DOHH2 (cell line): Measurements from ENCODE around the gene PRDM16.

Experiments used
- H3F3A ChIP-seq: fragments of 200-600 bp; sonication (generic), shearing (Covaris generic); 2 replicates; pipeline ENCODE4 v1.6.0; 2016; ENCODE audit warnings: antibody characterized with exemption, mild to moderate bottlenecking; ENCODE audit not compliant: control insufficient read depth, insufficient read depth
- H3K27ac ChIP-seq: fragments of 200-600 bp; sonication (generic); 2 replicates; pipeline ENCODE4 v1.5.1; 2014; ENCODE audit warnings: low read depth, mild to moderate bottlenecking, low read length, moderate library complexity
- H3K27me3 ChIP-seq: fragments of 200-600 bp; sonication (generic); 2 replicates; pipeline ENCODE4 v1.6.1; 2014; ENCODE audit warnings: mild to moderate bottlenecking, low read length, mixed read lengths; ENCODE audit not compliant: control insufficient read depth
- H3K36me3 ChIP-seq: fragments of 200-600 bp; sonication (generic); 2 replicates; pipeline ENCODE4 v1.6.1; 2014; ENCODE audit warnings: mild to moderate bottlenecking, low read length, moderate library complexity, mixed read lengths; ENCODE audit not compliant: control insufficient read depth
- H3K4me1 ChIP-seq: fragments of 200-600 bp; sonication (generic); 2 replicates; pipeline ENCODE4 v1.6.1; 2014; ENCODE audit warnings: mild to moderate bottlenecking, low read length, mixed read lengths; ENCODE audit not compliant: control insufficient read depth
- H3K4me2 ChIP-seq: fragments of 200-600 bp; sonication (generic); 2 replicates; pipeline ENCODE4 v1.6.0; 2014; ENCODE audit warnings: mild to moderate bottlenecking, low read length, moderate library complexity
- H3K4me3 ChIP-seq: fragments of 200-600 bp; sonication (generic); 2 replicates; pipeline ENCODE4 v1.5.1; 2014; ENCODE audit warnings: mild to moderate bottlenecking, low read length, mixed read lengths
- H3K79me2 ChIP-seq: fragments of 200-600 bp; sonication (generic); 2 replicates; pipeline ENCODE4 v1.6.1; 2014; ENCODE audit warnings: mild to moderate bottlenecking, low read length, mixed read lengths; ENCODE audit not compliant: control insufficient read depth
- H3K9me2 ChIP-seq: fragments of 200-600 bp; sonication (generic); replicated peaks from 2 replicates; pipeline ENCODE4 v1.6.1; 2014; ENCODE audit warnings: mild to moderate bottlenecking, low read length, mixed read lengths; ENCODE audit not compliant: control insufficient read depth
- H3K9me3 ChIP-seq: fragments of 200-600 bp; sonication (generic); 2 replicates; pipeline ENCODE4 v1.6.1; 2014; ENCODE audit warnings: antibody characterized with exemption, low read length, mixed read lengths; ENCODE audit not compliant: control insufficient read depth, insufficient read depth
- H4K20me1 ChIP-seq: fragments of 200-600 bp; sonication (generic); 2 replicates; pipeline ENCODE4 v1.6.0; 2014; ENCODE audit warnings: low read depth, mild to moderate bottlenecking, antibody characterized with exemption, low read length, moderate library complexity; ENCODE audit not compliant: control insufficient read depth, insufficient read depth
- EZH2phosphoT487 ChIP-seq: fragments of 200-600 bp; sonication (generic); IDR thresholded peaks from 2 replicates; pipeline ENCODE4 v1.6.1; 2017; ENCODE audit warnings: borderline replicate concordance, mild to moderate bottlenecking, antibody characterized with exemption, low read length, moderate library complexity, mixed read lengths
- TF ChIP-seq, protein P1 (sequence below): fragments of 200-600 bp; sonication (generic); IDR thresholded peaks from one replicate; pipeline ENCODE4 v1.5.1; 2014; ENCODE audit warnings: antibody characterized with exemption, mild to moderate bottlenecking, low read depth, low read length; ENCODE audit not compliant: poor library complexity, severe bottlenecking

Gene PRDM16

DNA sequence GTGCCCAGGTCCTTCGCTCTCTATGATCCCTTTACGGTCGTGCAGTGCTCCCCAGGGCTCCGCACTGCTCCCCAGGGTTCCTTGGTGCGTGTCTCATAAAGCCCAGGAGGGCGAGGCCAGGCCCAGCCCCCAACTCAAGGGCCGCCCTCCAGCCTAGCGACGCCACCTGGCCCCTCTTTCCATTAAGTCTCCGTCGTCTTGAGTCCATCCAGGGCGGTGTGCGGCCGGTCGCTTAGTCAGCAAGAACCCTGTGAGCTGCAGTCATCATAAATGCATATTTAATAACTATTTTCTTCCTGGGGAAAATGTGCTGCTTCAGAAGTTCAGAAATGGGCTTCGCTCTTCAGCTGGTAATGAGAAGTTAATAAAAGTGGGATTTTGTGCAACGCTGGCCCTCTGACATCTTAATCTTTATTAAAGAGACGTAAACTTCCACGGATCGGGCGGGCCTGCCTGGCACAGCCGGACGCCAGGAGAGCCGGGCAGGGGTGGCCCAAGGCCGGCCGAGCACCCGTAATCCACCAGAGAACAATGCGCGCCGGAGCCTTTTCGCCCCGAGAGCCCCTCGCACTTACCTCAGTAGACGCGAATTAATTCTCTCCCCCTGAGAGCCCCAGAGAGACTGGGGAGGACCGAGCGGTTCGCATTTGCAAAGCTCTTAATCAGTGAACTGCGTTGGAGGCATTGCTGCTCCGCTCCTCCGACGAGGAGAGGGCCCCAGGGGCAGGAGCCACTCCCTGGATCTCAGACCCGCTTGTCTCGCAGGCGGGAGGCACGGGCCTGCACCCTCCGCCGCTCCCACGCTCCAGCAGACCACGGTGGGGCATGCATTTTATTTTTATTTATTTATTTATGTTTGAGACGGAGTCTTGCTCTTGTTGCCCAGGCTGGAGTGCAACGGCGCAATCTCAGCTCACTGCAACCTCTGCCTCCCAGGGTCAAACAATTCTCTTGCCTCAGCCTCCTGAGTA lies 197.1 kb downstream of the PRDM16 start:
- Histone ChIP-seq H3K36me3 (no peaks in the 10 kb centered on the region), H3K4me3 (no peak overlapping the region), H3K27me3 (no peaks in the 10 kb centered on the region), H3K4me2 (no peak overlapping the region), H3K9me3 (no peaks in the 10 kb centered on the region), H3K9me2 (no peaks in the 10 kb centered on the region), H3F3A (no peaks in the 10 kb centered on the region), H3K4me1 (no peaks in the 10 kb centered on the region), H4K20me1 (no peaks in the 10 kb centered on the region), H3K79me2 (no peaks in the 10 kb centered on the region), H3K27ac (no peak overlapping the region)
- TF ChIP-seq, protein P1, sequence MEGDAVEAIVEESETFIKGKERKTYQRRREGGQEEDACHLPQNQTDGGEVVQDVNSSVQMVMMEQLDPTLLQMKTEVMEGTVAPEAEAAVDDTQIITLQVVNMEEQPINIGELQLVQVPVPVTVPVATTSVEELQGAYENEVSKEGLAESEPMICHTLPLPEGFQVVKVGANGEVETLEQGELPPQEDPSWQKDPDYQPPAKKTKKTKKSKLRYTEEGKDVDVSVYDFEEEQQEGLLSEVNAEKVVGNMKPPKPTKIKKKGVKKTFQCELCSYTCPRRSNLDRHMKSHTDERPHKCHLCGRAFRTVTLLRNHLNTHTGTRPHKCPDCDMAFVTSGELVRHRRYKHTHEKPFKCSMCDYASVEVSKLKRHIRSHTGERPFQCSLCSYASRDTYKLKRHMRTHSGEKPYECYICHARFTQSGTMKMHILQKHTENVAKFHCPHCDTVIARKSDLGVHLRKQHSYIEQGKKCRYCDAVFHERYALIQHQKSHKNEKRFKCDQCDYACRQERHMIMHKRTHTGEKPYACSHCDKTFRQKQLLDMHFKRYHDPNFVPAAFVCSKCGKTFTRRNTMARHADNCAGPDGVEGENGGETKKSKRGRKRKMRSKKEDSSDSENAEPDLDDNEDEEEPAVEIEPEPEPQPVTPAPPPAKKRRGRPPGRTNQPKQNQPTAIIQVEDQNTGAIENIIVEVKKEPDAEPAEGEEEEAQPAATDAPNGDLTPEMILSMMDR, result no peak
- TF ChIP-seq EZH2phosphoT487, result no peak

DNA sequence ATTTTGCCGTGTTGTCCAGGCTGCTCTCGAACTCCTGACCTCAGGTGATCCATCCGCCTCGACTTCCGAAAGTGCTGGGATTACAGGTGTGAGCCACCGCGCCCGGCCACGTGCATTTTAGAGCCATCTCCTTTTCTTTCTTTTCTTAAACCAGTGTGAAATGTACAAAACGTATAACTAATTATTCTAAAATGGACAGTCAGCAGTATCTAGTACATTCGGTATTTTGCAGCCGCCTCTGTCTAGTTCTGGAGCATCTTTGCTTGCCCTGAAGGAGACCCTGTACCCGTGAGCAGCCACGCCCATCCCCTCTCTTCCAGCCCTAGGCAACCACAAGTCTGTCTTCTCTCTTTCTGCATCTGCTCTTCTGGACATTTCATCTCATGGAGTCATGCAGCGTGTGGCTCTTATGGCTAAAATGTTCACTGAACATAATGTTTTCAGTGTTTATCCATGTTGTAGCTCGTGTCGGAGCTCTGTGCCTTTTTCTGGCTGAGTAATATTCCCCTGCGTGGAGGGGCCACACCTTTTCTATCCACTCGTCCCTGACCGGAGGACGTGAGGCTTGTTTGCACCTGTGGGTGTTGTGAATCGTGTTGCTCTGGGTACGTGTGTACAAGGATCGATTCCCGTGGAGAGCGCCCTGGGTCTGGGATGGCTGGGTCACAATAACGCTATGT lies 198.0 kb downstream of the PRDM16 start:
- Histone ChIP-seq H3K27me3 (no peaks in the 10 kb centered on the region), H3K4me1 (no peaks in the 10 kb centered on the region), H3K9me3 (no peaks in the 10 kb centered on the region), H3K27ac (no peak overlapping the region), H4K20me1 (no peaks in the 10 kb centered on the region), H3K4me3 (no peak overlapping the region), H3K4me2 (no peak overlapping the region), H3K79me2 (no peaks in the 10 kb centered on the region), H3F3A (no peaks in the 10 kb centered on the region), H3K9me2 (no peaks in the 10 kb centered on the region), H3K36me3 (no peaks in the 10 kb centered on the region)
- TF ChIP-seq EZH2phosphoT487, result no peak
- TF ChIP-seq, protein P1, result no peak

DNA sequence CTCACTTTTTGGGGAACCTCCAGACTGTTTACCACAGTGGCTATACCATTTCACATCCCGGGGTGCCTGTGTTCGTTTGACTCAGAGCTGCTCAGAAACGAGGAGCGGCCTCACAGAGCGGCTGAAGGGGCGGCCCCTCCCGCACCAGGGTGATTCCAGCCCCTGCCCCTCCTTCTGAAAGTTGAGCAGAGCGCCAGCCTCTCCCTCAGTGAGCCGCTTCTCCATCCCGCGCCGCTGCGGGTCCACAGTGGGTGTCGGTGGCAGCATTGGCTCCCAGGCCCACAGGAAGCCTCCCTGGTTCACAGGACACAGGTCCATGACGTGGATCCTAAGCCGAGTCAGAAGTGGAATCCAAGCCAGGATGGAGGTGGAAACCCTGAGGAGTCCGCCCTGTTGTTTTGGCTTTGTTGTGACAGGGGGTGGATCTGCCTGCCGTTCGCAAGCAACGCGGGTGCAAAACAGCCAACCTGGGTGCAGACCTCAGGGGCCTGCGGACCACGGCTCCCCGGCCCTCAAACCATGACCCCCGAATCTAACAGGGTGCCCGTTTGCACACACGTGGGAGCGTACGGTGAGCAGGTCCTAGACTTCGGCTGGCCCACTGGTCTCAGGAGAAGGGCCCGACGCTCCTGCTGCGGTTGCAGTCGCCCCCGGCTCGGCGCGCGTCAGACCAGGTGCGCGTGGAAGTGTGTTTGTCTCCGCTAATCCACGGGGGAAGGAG lies 198.7 kb downstream of the PRDM16 start:
- no peaks in the 10 kb centered on the region for H3F3A ChIP-seq
- H4K20me1 ChIP-seq, result no peaks in the 10 kb centered on the region
- H3K4me2 ChIP-seq, result no peak overlapping the region
- H3K27me3 ChIP-seq, result no peaks in the 10 kb centered on the region
- TF ChIP-seq, protein P1, result no peak
- TF ChIP-seq EZH2phosphoT487, result no peak
- no peaks in the 10 kb centered on the region for H3K36me3 ChIP-seq
- no peak overlapping the region for H3K27ac ChIP-seq
- no peaks in the 10 kb centered on the region for H3K9me3 ChIP-seq
- no peaks in the 10 kb centered on the region for H3K79me2 ChIP-seq
- no peak overlapping the region for H3K4me3 ChIP-seq
- no peaks in the 10 kb centered on the region for H3K4me1 ChIP-seq
- no peaks in the 10 kb centered on the region for H3K9me2 ChIP-seq
